ENCODE data around the gene TSC22D2. TPM values are rescaled to one million over a fixed set of nuclear protein-coding genes. Genes with fewer than 3 reads are reported as not detected.
A peak's percentile ranks its signal among the peaks of the same experiment; 100 is the strongest.

Gene TSC22D2
- total RNA-seq, 1 experiment from 2014 or later = 12.9 TPM

DNA sequence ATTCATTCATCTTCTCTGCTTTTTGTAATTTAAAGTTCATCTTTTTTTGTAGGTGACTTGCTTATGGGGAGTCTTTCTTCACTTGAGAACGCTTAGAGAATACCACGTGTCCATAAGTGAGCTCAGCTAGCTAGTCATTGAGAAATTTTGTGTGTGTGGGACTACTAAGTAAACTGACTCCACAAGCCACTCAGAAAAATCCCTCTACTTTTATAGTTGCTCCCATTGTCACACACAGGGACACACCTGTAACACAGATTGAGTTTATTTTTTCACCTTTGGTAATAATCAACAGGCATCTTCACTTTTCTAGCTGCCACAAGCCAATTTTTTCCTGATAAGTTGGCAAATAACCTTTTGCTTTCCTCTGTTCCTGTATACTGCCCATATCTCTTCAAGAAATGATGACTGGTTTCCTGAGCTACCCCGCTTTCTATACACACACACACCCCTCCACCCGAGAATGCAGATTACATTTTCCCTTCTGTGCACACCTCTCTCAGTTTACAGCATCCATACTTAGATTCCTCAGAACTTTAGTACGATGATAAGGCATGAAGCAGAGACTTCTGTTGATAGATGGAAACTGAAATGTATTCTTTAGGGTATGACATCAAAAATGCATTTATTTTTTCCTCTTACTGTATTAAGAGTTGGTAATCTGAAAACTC lies 4.6 kb downstream of the TSC22D2 start:
- peak; percentile 70 for DNase-seq (ENCODE audit: low spot score)

DNA sequence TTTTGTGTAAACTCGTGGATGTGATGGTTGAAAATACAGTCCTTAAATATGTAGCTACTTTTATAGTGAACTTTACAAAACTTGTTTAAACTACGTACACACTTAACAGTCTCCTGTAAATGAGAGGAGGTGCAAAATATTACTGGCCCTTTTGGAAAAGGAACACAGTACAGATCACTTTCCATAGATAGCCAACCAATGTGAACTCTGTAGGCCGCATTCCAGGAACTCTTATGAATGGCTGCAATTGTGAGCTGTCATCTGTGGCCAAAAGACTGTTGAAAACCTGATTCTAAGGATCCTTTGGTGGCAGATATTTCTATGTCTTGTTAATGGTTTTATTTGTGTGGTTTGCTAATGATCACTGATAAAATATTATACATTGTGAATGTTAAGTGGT lies 6.2 kb downstream of the TSC22D2 start:
- DNase-seq (ENCODE audit: low spot score) = peak; percentile 62

DNA sequence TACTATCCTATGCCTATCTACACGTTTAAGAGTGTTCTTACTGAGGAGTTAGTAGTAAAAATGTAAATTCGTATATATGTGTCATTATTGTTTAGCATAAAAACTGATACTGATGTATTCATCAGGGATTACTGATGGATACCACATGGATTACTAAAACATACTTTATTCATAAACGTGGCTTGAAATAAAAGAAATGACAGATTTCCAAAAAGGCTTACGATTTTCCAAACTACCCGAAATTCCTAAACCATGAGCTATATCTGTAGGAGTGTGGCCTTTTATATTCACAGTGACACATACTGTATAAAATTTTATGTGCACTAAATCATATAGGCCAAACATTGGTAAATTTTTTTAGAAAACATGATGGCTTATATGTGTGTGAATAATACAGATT lies 6.9 kb downstream of the TSC22D2 start:
- peak; percentile 19 for DNase-seq (ENCODE audit: low spot score)

DNA sequence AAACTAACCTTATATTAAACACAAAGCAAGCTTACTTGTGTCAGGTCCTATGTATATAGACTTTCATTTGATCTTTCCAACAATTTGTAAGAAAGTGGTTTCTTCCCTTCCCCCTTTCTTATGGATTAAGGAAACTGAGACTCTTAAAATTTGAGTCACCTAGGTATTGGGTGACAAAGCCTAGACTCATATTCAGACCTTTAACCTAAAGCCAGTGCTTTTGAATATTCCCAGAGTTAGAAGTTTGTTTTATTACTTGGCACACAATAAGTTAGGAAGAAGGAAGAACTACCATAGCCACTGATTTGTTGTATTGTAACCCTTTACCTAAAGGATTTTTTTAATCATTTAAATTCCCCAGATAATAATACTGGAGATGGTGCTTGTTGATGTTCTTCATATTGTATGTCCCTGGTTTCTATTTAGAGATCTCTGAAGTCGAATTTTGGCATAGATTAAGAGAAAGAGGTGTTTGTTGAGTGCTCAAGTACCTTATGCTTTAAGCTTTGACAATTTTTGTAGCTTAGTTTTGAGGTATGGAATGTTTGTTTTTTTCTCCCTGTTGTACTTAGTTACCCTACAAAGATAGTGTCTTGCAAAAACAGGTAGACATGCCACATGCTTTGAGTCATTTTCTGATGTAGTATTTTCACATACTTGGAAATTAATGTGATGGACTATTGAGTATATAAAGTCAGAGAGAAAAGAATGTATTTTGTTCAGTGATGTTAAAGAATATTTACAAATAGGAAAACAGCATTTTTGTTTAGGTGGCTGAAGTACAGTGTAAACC lies 11.2 kb downstream of the TSC22D2 start:
- no peak for DNase-seq (ENCODE audit: low spot score)

- no peak for DNase-seq (ENCODE audit: low spot score)
Measured at GRCh38 chr3:150419959-150420358, 11.9 kb downstream of the TSC22D2 start.

- DNase-seq (ENCODE audit: low spot score) = no peak
Measured at GRCh38 chr3:150421256-150421655, 13.2 kb downstream of the TSC22D2 start.

- peak; percentile 47 for DNase-seq (ENCODE audit: low spot score)
Measured at GRCh38 chr3:150421799-150422548, 13.9 kb downstream of the TSC22D2 start.

DNA sequence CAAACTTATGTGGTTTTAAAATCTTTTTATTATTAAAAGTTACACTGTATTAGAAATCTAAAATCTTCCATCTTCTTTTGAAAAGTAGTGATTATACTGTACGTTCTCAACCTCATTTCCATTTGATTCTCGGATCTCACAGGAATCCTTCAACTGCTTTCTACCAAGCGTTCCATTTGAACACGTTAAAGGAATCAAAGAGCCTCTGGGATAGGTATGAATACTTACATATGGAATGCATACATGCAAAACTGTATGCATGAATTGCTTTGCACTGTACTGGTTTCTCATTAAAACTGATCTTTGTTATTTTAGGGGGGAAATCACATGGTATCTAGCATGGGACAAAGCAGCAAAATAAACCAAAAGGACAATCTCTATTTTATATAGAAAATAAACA lies 14.8 kb downstream of the TSC22D2 start:
- DNase-seq (ENCODE audit: low spot score) = no peak

- DNase-seq (ENCODE audit: low spot score) = no peak
Measured at GRCh38 chr3:150423761-150424160, 15.7 kb downstream of the TSC22D2 start.

GRCh38 chr3:150426292-150426691 lies 18.2 kb downstream of the TSC22D2 start:
- DNase-seq (ENCODE audit: low spot score) = no peak

DNA sequence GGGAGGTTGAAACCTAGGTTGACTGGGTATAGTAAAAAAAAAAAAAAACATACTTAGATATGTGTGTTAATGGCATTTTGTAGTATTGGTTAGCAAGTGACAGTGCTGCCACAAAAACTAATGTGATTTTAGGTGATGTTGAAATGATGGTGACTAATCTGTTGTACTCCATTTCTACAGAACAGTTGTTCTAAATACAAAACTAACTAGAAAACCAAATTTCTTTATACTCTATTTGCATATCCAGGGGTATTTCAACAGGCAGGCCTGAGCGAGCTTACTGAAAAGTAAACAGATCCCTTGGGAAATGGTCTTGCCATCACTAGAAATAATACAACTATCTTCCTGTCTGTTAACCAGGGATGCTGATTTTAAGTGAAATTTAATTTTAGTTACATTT lies 20.5 kb downstream of the TSC22D2 start:
- no peak for DNase-seq (ENCODE audit: low spot score)

- no peak for DNase-seq (ENCODE audit: low spot score)
Measured at GRCh38 chr3:150429767-150430671, 21.9 kb downstream of the TSC22D2 start.

DNA sequence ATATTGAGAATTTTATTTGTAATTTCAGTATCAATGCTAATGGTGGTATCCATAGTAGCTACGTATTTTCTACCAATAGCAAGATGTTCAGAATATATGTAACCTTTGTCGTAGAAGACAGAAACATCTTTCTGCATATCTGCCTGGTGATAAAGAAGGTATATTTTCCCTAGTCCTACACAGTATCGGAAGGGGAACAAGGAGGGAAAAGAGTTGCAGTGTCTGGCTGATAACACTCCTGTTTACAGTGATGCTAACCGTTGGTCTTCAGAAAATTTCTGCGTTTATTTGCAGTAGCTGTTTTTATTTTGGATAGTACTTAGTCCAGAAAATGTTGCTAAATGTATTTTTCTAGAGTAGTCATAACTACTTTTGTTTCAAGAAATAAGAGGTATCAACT lies 25.2 kb downstream of the TSC22D2 start:
- DNase-seq (ENCODE audit: low spot score) = no peak

GRCh38 chr3:150434234-150434633 lies 26.1 kb downstream of the TSC22D2 start:
- DNase-seq (ENCODE audit: low spot score) = no peak

GRCh38 chr3:150436161-150436560 lies 28.1 kb downstream of the TSC22D2 start:
- no peak for DNase-seq (ENCODE audit: low spot score)

DNA sequence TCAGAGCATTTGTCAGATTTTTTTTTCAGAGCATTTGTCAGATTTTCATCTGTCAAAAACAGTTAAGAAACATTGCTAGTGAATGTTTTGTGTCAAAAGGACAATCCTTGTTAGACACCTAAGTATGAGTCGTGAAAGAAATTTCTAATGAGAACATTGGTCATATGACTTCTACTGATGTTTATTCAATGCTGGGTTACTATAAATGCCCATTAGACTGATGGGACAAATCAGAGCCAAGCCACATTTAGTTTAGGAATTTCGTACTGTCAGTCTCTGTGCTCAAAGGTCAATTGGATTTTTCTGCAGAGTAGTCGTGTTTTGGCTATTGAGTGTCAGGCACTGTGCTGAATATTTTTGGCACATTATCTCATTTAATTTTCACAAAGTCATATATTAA lies 31.6 kb downstream of the TSC22D2 start:
- DNase-seq (ENCODE audit: low spot score) = no peak

DNA sequence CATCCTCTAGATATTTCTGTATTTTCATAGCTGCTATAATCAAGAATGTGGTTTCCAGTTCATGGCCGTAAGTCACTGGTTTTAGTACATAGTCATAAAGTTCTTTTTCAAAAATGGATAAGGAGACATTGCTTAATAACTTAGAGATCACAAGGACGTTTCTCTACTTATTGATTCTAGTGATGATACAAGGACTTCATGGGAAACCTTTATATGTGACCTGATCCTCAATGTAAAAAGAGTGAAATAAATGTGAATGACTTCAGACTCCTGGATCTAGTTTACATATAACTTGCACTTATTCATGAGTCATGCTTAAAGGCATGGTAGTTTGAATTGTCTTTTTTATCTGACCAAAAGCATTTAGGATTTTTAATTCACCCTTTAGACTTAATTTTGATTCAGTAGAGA lies 35.2 kb downstream of the TSC22D2 start:
- no peak for DNase-seq (ENCODE audit: low spot score)

- no peak for DNase-seq (ENCODE audit: low spot score)
Measured at GRCh38 chr3:150444371-150444770, 36.3 kb downstream of the TSC22D2 start.

- no peak for DNase-seq (ENCODE audit: low spot score)
Measured at GRCh38 chr3:150446470-150446977, 38.4 kb downstream of the TSC22D2 start.

GRCh38 chr3:150447084-150447483 lies 39.0 kb downstream of the TSC22D2 start:
- no peak for DNase-seq (ENCODE audit: low spot score)

All from A172 (cell line).